Erythroblast (primary cell): Measurements from ENCODE around the gene ZNF280D.

Experiments
- GATA1 ChIP-seq: IDR thresholded peaks from 2 replicates; pipeline ENCODE4 v1.6.1; 2011; ENCODE audit warnings: low read depth, mild to moderate bottlenecking, control low read depth, low read length, moderate library complexity
- POLR2A ChIP-seq: IDR thresholded peaks from 2 replicates; pipeline ENCODE4 v1.6.1; 2011; ENCODE audit warnings: mild to moderate bottlenecking, low read length

DNA sequence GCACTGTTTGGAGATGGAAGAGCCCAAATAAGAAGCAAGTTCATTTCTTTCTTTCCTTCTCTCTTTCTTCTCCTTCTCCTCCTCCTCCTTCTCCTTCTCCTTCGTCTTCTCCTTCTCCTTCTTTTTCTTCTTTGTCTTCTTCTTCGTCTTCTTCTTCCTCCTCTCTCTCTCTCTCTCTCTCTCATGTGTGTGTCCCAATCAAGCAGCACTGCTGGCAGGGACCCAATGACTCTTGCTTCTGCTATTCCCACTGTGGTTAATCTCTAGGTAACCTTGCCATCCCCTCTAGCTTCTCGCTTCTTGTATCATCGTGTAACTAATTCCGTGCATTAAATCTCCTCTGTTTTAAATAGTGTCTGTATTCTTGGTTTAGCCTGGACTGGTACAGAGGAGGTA lies 26.1 kb upstream of the ZNF280D start:
- TF ChIP-seq POLR2A = no peak
- no peak for TF ChIP-seq GATA1
